Measurements from ENCODE around the gene HDAC4.

Gene HDAC4

GRCh38 chr2:239127513-239127912 lies 273.3 kb downstream of the HDAC4 start:
- TF ChIP-seq CTCF (IDR thresholded peaks at IDR 0.05; ENCODE audit: low read length) (no peak), EZH2phosphoT487 (IDR thresholded peaks at IDR 0.05; ENCODE audit: low read length) (no peak), EZH2 (optimal IDR thresholded peaks at IDR 0.05; ENCODE audit: low read depth, low read length) (no peak)
- Histone ChIP-seq H3F3A (ENCODE audit: insufficient read depth, low read length) (no peaks in the 10 kb centered on the region), H3K79me2 (ENCODE audit: low read length) (no peaks in the 10 kb centered on the region), H3K4me2 (ENCODE audit: low read depth, low read length) (no peak overlapping the region), H3K9me2 (replicated peaks; ENCODE audit: insufficient read depth, low read length) (no peaks in the 10 kb centered on the region), H3K27me3 (replicated peaks; ENCODE audit: insufficient read depth, low read length) (no peaks in the 10 kb centered on the region), H3K36me3 (replicated peaks; ENCODE audit: insufficient read depth, low read length) (no peaks in the 10 kb centered on the region), H3K9me3 (replicated peaks; ENCODE audit: insufficient read depth, low read length) (no peaks in the 10 kb centered on the region), H3K4me1 (ENCODE audit: low read length) (no peaks in the 10 kb centered on the region), H3K27ac (ENCODE audit: low read length) (no peak overlapping the region), H3K4me3 (ENCODE audit: low read length) (no peak overlapping the region), H3K9ac (ENCODE audit: low read length) (no peak overlapping the region), H2AFZ (ENCODE audit: low read length) (no peak overlapping the region), H4K20me1 (ENCODE audit: insufficient read depth, low read length) (no peaks in the 10 kb centered on the region)
- no peak for DNase-seq

GRCh38 chr2:239125726-239126675 lies 274.8 kb downstream of the HDAC4 start:
- H3K9me3 ChIP-seq (replicated peaks; ENCODE audit: insufficient read depth, low read length): no peaks in the 10 kb centered on the region
- no peaks in the 10 kb centered on the region for H3K4me1 ChIP-seq (ENCODE audit: low read length)
- H2AFZ ChIP-seq (ENCODE audit: low read length): no peak overlapping the region
- TF ChIP-seq EZH2 (optimal IDR thresholded peaks at IDR 0.05; ENCODE audit: low read depth, low read length): no peak
- no peak for TF ChIP-seq EZH2phosphoT487 (IDR thresholded peaks at IDR 0.05; ENCODE audit: low read length)
- no peak for TF ChIP-seq CTCF (IDR thresholded peaks at IDR 0.05; ENCODE audit: low read length)
- H4K20me1 ChIP-seq (ENCODE audit: insufficient read depth, low read length): no peaks in the 10 kb centered on the region
- no peak overlapping the region for H3K27ac ChIP-seq (ENCODE audit: low read length)
- no peak for DNase-seq
- H3K9ac ChIP-seq (ENCODE audit: low read length): no peak overlapping the region
- H3K27me3 ChIP-seq (replicated peaks; ENCODE audit: insufficient read depth, low read length): no peaks in the 10 kb centered on the region
- H3F3A ChIP-seq (ENCODE audit: insufficient read depth, low read length): no peaks in the 10 kb centered on the region
- H3K4me3 ChIP-seq (ENCODE audit: low read length): no peak overlapping the region
- no peaks in the 10 kb centered on the region for H3K36me3 ChIP-seq (replicated peaks; ENCODE audit: insufficient read depth, low read length)
- no peaks in the 10 kb centered on the region for H3K9me2 ChIP-seq (replicated peaks; ENCODE audit: insufficient read depth, low read length)
- H3K4me2 ChIP-seq (ENCODE audit: low read depth, low read length): no peak overlapping the region
- no peaks in the 10 kb centered on the region for H3K79me2 ChIP-seq (ENCODE audit: low read length)

GRCh38 chr2:239124152-239124899 lies 276.5 kb downstream of the HDAC4 start:
- Histone ChIP-seq H3K36me3 (replicated peaks; ENCODE audit: insufficient read depth, low read length) (no peaks in the 10 kb centered on the region), H3K4me2 (ENCODE audit: low read depth, low read length) (no peak overlapping the region), H4K20me1 (ENCODE audit: insufficient read depth, low read length) (no peaks in the 10 kb centered on the region), H3K9me2 (replicated peaks; ENCODE audit: insufficient read depth, low read length) (no peaks in the 10 kb centered on the region), H3K4me3 (ENCODE audit: low read length) (no peak overlapping the region), H3K27me3 (replicated peaks; ENCODE audit: insufficient read depth, low read length) (no peaks in the 10 kb centered on the region), H3K9ac (ENCODE audit: low read length) (no peak overlapping the region), H3K79me2 (ENCODE audit: low read length) (no peaks in the 10 kb centered on the region), H3K27ac (ENCODE audit: low read length) (no peak overlapping the region), H3F3A (ENCODE audit: insufficient read depth, low read length) (no peaks in the 10 kb centered on the region), H3K9me3 (replicated peaks; ENCODE audit: insufficient read depth, low read length) (no peaks in the 10 kb centered on the region), H2AFZ (ENCODE audit: low read length) (no peak overlapping the region), H3K4me1 (ENCODE audit: low read length) (no peaks in the 10 kb centered on the region)
- TF ChIP-seq EZH2phosphoT487 (IDR thresholded peaks at IDR 0.05; ENCODE audit: low read length) (no peak), CTCF (IDR thresholded peaks at IDR 0.05; ENCODE audit: low read length) (no peak), EZH2 (optimal IDR thresholded peaks at IDR 0.05; ENCODE audit: low read depth, low read length) (no peak)
- no peak for DNase-seq
